GM10248 (cell line): ENCODE measurements around the gene FFAR1.
A peak's percentile ranks its signal among the peaks of the same experiment; 100 is the strongest.

Source experiments
- CTCF ChIA-PET: fragments of 300-600 bp; sonication (Branson Sonifier 250); formaldehyde crosslinking; extraction: SDS; loops from one replicate; lab custom pipeline; 2021; ENCODE audit warnings: antibody characterized with exemption; lab: Yijun Ruan, JAX
- POLR2A ChIA-PET: fragments of 350-650 bp; sonication (Branson Sonifier 250); formaldehyde crosslinking; extraction: SDS; loops from one replicate; lab custom pipeline; 2020; ENCODE audit warnings: antibody characterized with exemption; lab: Yijun Ruan, JAX
- DNase-seq: peaks from one replicate; pipeline ENCODE4 v3.0.0; 2012; ENCODE audit errors: extremely low spot score
- CTCF ChIP-seq: IDR thresholded peaks from 2 replicates; pipeline ENCODE4 v1.5.1; 2012; ENCODE audit warnings: mild to moderate bottlenecking, low read depth; ENCODE audit errors: extremely low read depth, missing control alignments, control extremely low read depth

FFAR1 gene

GRCh38 chr19:35349614-35350521 lies 2.2 kb downstream of the FFAR1 start:
- ChIA-PET POLR2A (interaction anchor here (1.1 kb wide), 1 partner anchor 122 kb away, joined by 3 read pairs; no protein-coding TSS in a partner anchor), CTCF (interaction anchor here (0.9 to 2.0 kb wide), 7 partner anchors 12 to 146 kb away, joined by 3 to 11 read pairs (median 4); no protein-coding TSS in a partner anchor)
- no peak for TF ChIP-seq CTCF
- DNase-seq = peak; percentile 13

GRCh38 chr19:35350591-35350990 lies 2.9 kb downstream of the FFAR1 start:
- DNase-seq = peak; percentile 20
- ChIA-PET CTCF (interaction anchor here (0.7 to 2.0 kb wide), 5 partner anchors 10 to 144 kb away, joined by 3 to 9 read pairs (median 3); no protein-coding TSS in a partner anchor), POLR2A (interaction anchor here (0.8 kb wide), 1 partner anchor 13 kb away, joined by 3 read pairs; no protein-coding TSS in a partner anchor)

GRCh38 chr19:35351411-35352176 lies 3.9 kb downstream of the FFAR1 start:
- peak; percentile 11 for DNase-seq
- POLR2A ChIA-PET = interaction anchor here (0.8 kb wide), 1 partner anchor 12 kb away, joined by 3 read pairs; no protein-coding TSS in a partner anchor
- CTCF ChIA-PET = interaction anchor here (0.8 to 7.2 kb wide), 17 partner anchors 11 to 180 kb away, joined by 3 to 125 read pairs (median 9); no protein-coding TSS in a partner anchor
- TF ChIP-seq CTCF = no peak

More at GRCh38 chr19:35350591-35350990, 2.9 kb downstream of the FFAR1 start:
- TF ChIP-seq CTCF = no peak

DNA sequence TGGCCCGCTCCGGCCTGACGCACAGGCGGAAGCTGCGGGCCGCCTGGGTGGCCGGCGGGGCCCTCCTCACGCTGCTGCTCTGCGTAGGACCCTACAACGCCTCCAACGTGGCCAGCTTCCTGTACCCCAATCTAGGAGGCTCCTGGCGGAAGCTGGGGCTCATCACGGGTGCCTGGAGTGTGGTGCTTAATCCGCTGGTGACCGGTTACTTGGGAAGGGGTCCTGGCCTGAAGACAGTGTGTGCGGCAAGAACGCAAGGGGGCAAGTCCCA lies 4.4 kb downstream of the FFAR1 start:
- CTCF ChIA-PET = interaction anchor here (1.1 to 7.2 kb wide), 33 partner anchors 10 to 239 kb away, joined by 3 to 125 read pairs (median 8); partner anchors contain the start of gene FFAR2
- no peak for TF ChIP-seq CTCF
- DNase-seq = no peak
- POLR2A ChIA-PET = interaction anchor here (0.6 kb wide), 1 partner anchor 91 kb away, joined by 5 read pairs; no protein-coding TSS in a partner anchor

DNA sequence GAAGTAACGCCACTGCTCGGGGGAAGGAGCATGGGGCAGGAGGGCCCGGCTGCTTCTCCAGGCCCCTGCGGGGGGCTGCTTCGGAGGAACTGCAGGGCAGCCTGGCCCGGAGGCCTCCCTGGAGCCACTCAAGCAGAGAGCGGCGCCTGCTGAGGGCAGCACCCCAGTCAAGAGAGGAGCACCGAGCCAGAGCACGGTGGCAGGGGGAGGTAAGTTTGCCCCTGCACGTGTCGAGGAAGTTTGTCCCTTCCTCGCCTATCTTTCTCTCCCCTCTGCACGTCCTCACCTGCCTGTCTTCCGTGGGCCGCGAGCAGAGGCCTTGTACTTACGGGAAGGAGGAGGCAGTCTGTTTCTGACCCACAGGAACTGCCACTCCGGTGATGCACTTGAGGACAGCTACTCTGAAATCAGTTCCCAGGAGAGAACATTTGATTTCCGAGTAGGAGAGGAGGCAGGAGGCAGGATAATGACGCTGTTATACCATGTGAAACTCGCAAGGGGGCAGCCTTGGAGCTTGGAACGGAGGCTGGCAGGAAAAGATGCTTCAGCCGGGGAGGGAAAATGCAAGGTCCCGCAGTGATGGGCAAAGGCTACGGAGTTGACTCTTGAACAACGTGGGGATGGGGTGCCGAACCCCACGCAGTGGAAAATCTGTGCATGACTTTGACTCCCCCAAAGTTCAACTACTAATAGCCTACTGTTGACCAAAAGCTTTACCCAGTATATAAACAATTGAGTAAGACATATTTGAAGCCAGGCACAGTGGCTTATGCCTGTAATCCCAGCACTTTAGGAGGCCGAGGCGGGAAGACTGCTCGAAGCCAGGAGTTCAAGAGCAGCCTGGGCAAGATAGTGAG lies 5.0 kb downstream of the FFAR1 start:
- peak; percentile 82 for DNase-seq
- ChIA-PET CTCF (interaction anchor here (0.8 to 7.2 kb wide), 46 partner anchors 9 to 239 kb away, joined by 3 to 125 read pairs (median 6); partner anchors contain the start of gene FFAR2), POLR2A (interaction anchor here (0.5 to 1.4 kb wide), 4 partner anchors 90 to 211 kb away, joined by 3 to 5 read pairs (median 4); partner anchors contain the start of gene ATP4A)
- peak; percentile 79 for TF ChIP-seq CTCF
